ENCODE results near the gene ZSWIM8. TPM values are rescaled to one million over a fixed set of nuclear protein-coding genes. Genes with fewer than 3 reads are reported as not detected.

ZSWIM8 gene
- total RNA-seq, 4 donors from 2014 or later = 87.5 to 345 (median 187) TPM

DNA sequence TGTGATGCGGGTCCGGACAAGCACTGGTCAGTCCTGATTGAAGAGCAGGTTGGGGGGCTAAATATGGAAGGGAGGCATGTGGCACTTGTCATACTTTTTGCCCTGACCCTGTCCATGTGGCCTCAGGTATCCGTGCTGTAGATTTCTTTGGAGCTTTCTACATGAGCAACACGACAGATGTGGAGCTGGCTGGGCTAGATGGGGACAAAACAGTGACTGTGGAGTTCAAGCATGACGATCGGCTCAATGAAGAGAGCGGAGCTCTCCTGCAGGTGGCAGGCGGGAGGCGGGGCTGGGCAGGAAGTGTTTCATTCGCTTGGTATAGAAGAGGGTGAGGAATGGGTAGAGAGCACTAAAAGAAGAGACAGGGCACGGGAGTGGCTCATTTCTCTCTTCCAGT is 16.5 kb upstream of the ZSWIM8 start:
- TF ChIP-seq, protein P1, sequence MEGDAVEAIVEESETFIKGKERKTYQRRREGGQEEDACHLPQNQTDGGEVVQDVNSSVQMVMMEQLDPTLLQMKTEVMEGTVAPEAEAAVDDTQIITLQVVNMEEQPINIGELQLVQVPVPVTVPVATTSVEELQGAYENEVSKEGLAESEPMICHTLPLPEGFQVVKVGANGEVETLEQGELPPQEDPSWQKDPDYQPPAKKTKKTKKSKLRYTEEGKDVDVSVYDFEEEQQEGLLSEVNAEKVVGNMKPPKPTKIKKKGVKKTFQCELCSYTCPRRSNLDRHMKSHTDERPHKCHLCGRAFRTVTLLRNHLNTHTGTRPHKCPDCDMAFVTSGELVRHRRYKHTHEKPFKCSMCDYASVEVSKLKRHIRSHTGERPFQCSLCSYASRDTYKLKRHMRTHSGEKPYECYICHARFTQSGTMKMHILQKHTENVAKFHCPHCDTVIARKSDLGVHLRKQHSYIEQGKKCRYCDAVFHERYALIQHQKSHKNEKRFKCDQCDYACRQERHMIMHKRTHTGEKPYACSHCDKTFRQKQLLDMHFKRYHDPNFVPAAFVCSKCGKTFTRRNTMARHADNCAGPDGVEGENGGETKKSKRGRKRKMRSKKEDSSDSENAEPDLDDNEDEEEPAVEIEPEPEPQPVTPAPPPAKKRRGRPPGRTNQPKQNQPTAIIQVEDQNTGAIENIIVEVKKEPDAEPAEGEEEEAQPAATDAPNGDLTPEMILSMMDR (IDR thresholded peaks at IDR 0.05) = peak in 3 of 6 experiments; percentile 1 to 45 (median 23)
- no peak for TF ChIP-seq POLR2A (IDR thresholded peaks at IDR 0.05)
- peaks cover 0 to 7% (median 5%) of the 10 kb centered on the region in 4 donors for H3K4me1 ChIP-seq
- H3K9me3 ChIP-seq = no peaks in the 10 kb centered on the region
- H3K36me3 ChIP-seq = peaks cover 0 to 74% (median 5%) of the 10 kb centered on the region in 3 donors
- DNase-seq = peak in 2 of 3 donors; percentile 68 to 76
- H3K27ac ChIP-seq = peak overlapping the region in 1 of 4 donors; percentile 46
- H3K27me3 ChIP-seq = no peaks in the 10 kb centered on the region
- H3K4me3 ChIP-seq = no peak overlapping the region

DNA sequence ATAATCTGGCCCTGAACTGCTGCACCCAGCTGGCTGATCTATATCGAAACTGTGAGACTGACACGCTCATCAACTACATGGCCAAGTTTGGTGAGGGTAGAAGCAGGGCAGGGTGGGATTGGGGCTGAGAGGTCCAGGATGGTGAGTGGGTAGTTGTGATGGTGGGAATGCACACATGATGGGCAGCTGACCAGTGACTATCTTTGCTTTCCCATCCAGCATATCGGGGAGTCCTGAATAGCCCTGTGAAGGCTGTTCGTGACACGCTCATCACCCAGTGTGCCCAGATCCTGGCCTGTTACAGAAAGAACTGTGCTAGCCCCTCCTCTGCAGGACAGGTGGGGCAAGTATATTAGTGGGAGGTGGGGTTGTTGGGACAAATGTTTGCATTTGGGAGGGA is 16.0 kb upstream of the ZSWIM8 start:
- Histone ChIP-seq H3K27me3 (no peaks in the 10 kb centered on the region), H3K27ac (peak overlapping the region in 1 of 4 donors; percentile 46), H3K4me1 (peaks cover 0 to 12% (median 9%) of the 10 kb centered on the region in 4 donors), H3K36me3 (peaks cover 0 to 69% (median 5%) of the 10 kb centered on the region in 3 donors), H3K9me3 (no peaks in the 10 kb centered on the region), H3K4me3 (no peak overlapping the region)
- DNase-seq = no peak
- TF ChIP-seq POLR2A (IDR thresholded peaks at IDR 0.05) = no peak
- TF ChIP-seq, protein P1 (IDR thresholded peaks at IDR 0.05) = no peak

DNA sequence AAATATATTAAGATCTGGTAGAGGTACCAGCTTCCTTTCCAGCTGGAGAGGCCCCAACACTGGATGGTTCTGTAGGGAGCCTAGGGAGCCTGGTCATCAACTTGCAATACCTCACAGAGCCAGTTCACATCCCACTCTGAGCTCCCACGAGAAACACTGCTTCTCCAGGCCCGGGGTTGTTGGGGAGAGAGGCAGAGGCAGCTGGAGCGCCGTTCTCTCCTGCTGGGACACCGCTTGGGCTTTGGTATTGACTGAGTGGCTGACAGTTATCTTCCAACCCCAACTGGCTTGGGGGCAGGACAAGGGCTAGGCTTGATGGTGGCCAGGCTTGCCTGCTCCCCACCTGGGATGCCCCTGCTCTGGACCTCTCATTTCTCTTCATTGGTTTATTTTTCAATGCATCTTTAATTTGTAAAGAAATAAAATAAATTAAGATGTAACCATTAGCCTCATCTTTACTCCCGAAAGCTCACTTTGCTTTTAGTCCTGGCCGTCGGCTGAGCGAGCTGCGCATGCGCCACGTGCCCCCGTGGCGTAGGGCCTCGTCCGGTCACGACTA is 13.6 kb upstream of the ZSWIM8 start:
- Histone ChIP-seq H3K27me3 (no peaks in the 10 kb centered on the region), H3K27ac (peak overlapping the region; percentile 90 to 98 (median 96)), H3K9me3 (no peaks in the 10 kb centered on the region), H3K4me3 (peak overlapping the region; percentile 57 to 91 (median 82)), H3K36me3 (peaks cover 0 to 64% (median 0%) of the 10 kb centered on the region in 3 donors), H3K4me1 (peaks cover 0 to 26% (median 17%) of the 10 kb centered on the region in 4 donors)
- TF ChIP-seq, protein P1 (IDR thresholded peaks at IDR 0.05) = peak in 2 of 6 experiments; percentile 1 to 2
- TF ChIP-seq POLR2A (IDR thresholded peaks at IDR 0.05) = no peak
- peak in 2 of 3 donors; percentile 85 to 93 for DNase-seq

DNA sequence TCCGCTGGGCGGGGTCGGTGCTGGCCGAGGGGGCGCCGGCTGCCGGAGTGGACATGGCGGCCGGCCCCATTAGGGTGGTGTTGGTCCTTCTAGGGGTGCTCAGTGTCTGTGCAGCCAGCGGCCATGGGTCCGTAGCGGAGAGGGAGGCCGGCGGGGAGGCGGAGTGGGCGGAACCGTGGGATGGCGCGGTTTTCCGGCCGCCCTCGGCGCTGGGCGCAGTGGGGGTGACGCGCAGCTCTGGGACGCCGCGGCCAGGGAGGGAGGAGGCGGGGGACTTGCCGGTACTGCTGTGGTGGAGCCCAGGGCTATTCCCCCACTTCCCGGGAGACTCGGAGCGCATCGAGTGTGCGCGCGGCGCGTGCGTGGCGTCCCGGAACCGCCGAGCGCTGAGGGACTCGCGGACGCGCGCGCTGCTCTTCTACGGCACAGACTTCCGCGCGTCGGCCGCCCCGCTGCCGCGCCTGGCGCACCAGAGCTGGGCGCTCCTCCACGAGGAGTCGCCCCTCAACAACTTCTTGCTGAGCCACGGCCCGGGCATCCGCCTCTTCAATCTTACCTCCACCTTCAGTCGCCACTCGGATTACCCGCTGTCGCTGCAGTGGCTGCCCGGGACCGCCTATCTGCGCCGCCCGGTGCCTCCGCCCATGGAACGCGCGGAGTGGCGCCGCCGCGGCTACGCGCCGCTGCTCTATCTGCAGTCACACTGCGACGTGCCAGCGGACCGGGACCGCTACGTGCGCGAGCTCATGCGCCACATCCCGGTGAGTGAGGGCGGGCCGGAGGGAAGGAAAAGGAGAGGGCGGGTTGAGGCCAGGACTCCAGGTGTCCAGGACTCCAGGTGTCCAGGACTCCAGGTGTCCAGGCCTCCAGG is 12.9 kb upstream of the ZSWIM8 start:
- H3K9me3 ChIP-seq = no peaks in the 10 kb centered on the region
- DNase-seq = peak; percentile 74 to 91 (median 90)
- peak overlapping the region; percentile 57 to 91 (median 82) for H3K4me3 ChIP-seq
- H3K36me3 ChIP-seq = peaks cover 0 to 64% (median 0%) of the 10 kb centered on the region in 3 donors
- H3K27me3 ChIP-seq = no peaks in the 10 kb centered on the region
- H3K4me1 ChIP-seq = peaks cover 0 to 26% (median 17%) of the 10 kb centered on the region in 4 donors
- peak; percentile 62 for TF ChIP-seq POLR2A (IDR thresholded peaks at IDR 0.05)
- TF ChIP-seq, protein P1 (IDR thresholded peaks at IDR 0.05) = peak in 5 of 6 experiments; percentile 2 to 35 (median 27)
- H3K27ac ChIP-seq = peak overlapping the region; percentile 90 to 98 (median 96)

DNA sequence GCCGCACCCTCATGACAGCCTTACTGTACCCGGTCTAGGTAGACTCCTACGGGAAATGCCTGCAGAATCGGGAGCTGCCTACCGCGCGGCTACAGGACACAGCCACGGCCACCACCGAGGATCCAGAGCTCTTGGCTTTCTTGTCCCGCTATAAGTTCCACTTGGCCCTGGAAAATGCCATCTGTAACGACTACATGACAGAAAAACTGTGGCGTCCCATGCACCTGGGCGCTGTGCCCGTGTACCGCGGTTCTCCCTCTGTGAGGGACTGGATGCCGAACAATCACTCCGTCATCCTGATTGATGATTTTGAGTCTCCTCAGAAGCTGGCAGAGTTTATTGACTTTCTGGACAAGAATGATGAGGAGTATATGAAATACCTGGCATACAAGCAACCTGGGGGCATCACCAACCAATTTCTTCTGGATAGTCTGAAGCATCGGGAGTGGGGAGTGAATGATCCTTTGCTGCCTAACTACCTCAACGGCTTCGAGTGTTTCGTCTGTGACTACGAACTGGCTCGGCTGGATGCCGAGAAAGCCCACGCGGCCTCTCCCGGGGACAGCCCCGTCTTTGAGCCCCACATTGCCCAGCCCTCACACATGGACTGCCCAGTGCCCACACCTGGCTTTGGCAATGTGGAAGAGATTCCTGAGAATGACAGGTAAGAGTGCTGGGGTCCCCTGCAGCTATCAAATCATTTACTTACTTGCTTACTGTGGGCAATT is 12.1 kb upstream of the ZSWIM8 start:
- no peaks in the 10 kb centered on the region for H3K9me3 ChIP-seq
- peak overlapping the region; percentile 90 to 98 (median 96) for H3K27ac ChIP-seq
- H3K27me3 ChIP-seq = no peaks in the 10 kb centered on the region
- TF ChIP-seq POLR2A (IDR thresholded peaks at IDR 0.05) = no peak
- TF ChIP-seq, protein P1 (IDR thresholded peaks at IDR 0.05) = no peak
- H3K4me1 ChIP-seq = peaks cover 0 to 26% (median 17%) of the 10 kb centered on the region in 4 donors
- peak overlapping the region; percentile 57 to 91 (median 82) for H3K4me3 ChIP-seq
- peaks cover 0 to 62% (median 0%) of the 10 kb centered on the region in 3 donors for H3K36me3 ChIP-seq
- no peak for DNase-seq

Measured in Peyer's patch (tissue), 4 donors.